ENCODE data around the gene PCDH15. TPM values are rescaled to one million over a fixed set of nuclear protein-coding genes. Genes with fewer than 3 reads are reported as not detected.

Gene PCDH15
- total and polyA plus RNA-seq, 4 donors, result 0.03 to 16.9 (median 0.88) TPM

DNA sequence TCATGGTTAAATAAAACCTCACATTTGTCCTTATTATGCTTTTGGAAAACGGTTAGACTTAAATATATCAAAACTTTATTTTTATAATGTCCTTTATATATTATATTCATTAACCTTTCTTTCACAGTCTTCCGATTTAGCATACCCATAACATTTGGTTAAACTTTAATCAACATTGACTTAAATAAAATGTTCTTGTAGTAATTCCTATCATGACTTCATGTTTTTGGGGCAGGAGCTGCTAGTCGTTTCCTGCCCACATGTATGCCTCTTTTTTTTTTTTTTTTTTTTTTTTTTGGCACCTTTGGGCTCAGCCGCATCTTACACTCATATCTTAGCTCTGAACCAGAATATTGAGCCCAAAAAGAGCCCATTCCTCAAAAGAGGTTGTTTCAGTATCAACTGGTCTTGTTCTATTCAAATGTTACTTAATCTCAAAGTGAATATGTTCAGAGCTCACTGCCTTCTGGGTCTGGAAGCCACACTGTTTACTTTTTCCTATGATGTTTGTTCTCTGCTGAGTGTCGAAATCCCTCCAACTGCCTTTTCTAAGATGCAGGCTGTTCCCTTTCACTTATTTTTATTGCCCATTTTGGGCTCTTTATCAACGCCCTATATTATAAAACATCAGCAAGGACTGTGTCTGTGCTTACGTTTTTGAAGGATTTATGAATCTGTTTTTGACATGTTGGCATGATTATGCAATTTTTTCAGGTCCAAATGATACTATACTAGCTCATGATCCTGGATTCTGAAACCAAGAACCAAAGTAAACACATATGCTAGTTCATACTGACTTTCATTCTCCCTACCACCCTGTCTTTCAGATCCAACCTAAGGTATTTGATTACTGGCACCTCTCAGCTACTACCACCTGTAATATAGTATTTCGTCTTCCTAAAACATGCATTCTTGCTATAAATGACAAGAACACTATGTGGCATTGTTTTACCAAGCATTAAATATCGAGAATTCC lies 914.4 kb downstream of the PCDH15 start:
- no peak overlapping the region for H3K9ac ChIP-seq (ENCODE audit: insufficient read depth in 1 of 2, low read length in 2 of 2)
- no peak overlapping the region for H3K4me3 ChIP-seq
- H3K27me3 ChIP-seq (ENCODE audit: control insufficient read depth in 3 of 3, insufficient read depth in 3 of 3, low read length in 2 of 3), result no peaks in the 10 kb centered on the region
- no peaks in the 10 kb centered on the region for H3K9me3 ChIP-seq (ENCODE audit: control insufficient read depth in 4 of 4, insufficient read depth in 3 of 4, low read length in 3 of 4)
- 51 to 59% methylated on average over 9 of the region's 9 CpGs for WGBS, 2 donors
- no peak for TF ChIP-seq CTCF (IDR thresholded peaks at IDR 0.05; ENCODE audit: control extremely low read depth, extremely low read depth)
- H3K27ac ChIP-seq (ENCODE audit: low read depth in 1 of 2, low read length in 1 of 2), result no peak overlapping the region
- no peaks in the 10 kb centered on the region for H3K4me1 ChIP-seq (ENCODE audit: control insufficient read depth in 5 of 5, insufficient read depth in 5 of 5, low read length in 5 of 5)
- ATAC-seq (ENCODE audit: insufficient read depth, low FRiP score) (no peak), DNase-seq (peak in 2 of 3 donors; percentile 64 to 74)
- H3K36me3 ChIP-seq (ENCODE audit: control insufficient read depth in 4 of 4, insufficient read depth in 4 of 4, low read length in 4 of 4), result no peaks in the 10 kb centered on the region

DNA sequence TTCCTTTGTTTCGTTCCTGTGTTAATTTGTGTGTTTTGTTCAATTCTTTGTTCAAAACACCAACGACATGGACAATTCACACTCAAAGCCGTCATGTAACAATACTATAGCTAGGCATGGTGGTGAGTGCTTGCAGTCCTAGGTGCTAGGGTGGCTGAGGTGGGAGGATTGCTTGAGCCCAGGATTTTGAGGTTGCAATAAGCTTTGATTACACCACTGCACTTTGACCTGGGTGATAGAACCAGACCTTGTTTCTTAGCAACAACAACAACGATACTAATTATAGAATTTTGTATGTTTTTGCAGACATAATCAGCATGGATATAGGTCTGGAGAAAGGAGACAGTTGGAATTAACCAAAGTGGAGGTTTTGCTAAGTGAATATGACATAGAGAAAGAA lies 936.2 kb downstream of the PCDH15 start:
- H3K4me1 ChIP-seq (ENCODE audit: control insufficient read depth in 5 of 5, insufficient read depth in 5 of 5, low read length in 5 of 5), result no peaks in the 10 kb centered on the region
- H3K27ac ChIP-seq (ENCODE audit: low read depth in 1 of 2, low read length in 1 of 2), result no peak overlapping the region
- no peak overlapping the region for H3K9ac ChIP-seq (ENCODE audit: insufficient read depth in 1 of 2, low read length in 2 of 2)
- DNase-seq (no peak), ATAC-seq (ENCODE audit: insufficient read depth, low FRiP score) (no peak)
- no peaks in the 10 kb centered on the region for H3K9me3 ChIP-seq (ENCODE audit: control insufficient read depth in 4 of 4, insufficient read depth in 3 of 4, low read length in 3 of 4)
- 92 to 94% methylated on average over 4 of the region's 4 CpGs for WGBS, 2 donors
- no peak for TF ChIP-seq CTCF (IDR thresholded peaks at IDR 0.05; ENCODE audit: control extremely low read depth, extremely low read depth)
- H3K36me3 ChIP-seq (ENCODE audit: control insufficient read depth in 4 of 4, insufficient read depth in 4 of 4, low read length in 4 of 4), result no peaks in the 10 kb centered on the region
- H3K27me3 ChIP-seq (ENCODE audit: control insufficient read depth in 3 of 3, insufficient read depth in 3 of 3, low read length in 2 of 3), result no peaks in the 10 kb centered on the region
- H3K4me3 ChIP-seq, result no peak overlapping the region

DNA sequence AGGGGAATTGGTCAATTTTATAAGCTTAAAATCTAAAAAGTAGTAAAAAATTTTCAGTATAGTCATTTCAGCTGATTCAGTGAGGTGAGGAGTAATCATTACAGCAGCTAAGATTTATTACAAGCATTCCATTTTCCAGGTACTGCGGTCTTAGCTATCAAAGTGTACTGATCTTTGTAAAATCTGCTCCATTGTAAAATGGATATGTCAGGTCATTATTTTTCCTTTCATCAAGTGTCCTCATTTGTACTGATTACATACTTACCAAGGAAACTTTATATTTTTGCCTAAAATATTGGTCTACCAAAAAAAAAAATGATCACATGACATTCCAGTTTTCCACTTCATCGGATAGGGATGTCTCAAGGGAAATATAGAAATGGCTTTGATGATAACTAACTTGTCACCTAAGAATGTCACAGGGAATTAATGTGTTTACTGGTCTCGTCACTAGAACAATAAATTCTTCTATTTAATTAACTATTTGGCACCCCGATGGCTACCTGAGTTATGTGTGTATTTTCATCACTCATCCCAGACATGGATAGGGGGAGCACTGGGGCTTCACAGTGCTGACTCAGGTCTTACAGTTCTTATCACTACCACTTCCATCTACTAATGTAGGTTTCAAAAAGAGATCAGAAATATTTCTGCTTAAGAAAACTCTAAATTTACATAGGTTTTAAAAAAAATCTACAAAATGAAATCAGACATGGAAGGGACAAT lies 948.4 kb downstream of the PCDH15 start:
- no peaks in the 10 kb centered on the region for H3K27me3 ChIP-seq (ENCODE audit: control insufficient read depth in 3 of 3, insufficient read depth in 3 of 3, low read length in 2 of 3)
- DNase-seq (no peak), ATAC-seq (ENCODE audit: insufficient read depth, low FRiP score) (no peak)
- H3K4me3 ChIP-seq, result no peak overlapping the region
- no peaks in the 10 kb centered on the region for H3K36me3 ChIP-seq (ENCODE audit: control insufficient read depth in 4 of 4, insufficient read depth in 4 of 4, low read length in 4 of 4)
- WGBS, 2 donors, result 73 to 82% methylated on average over 4 of the region's 4 CpGs
- H3K9me3 ChIP-seq (ENCODE audit: control insufficient read depth in 4 of 4, insufficient read depth in 3 of 4, low read length in 3 of 4), result no peaks in the 10 kb centered on the region
- no peak for TF ChIP-seq CTCF (IDR thresholded peaks at IDR 0.05; ENCODE audit: control extremely low read depth, extremely low read depth)
- H3K9ac ChIP-seq (ENCODE audit: insufficient read depth in 1 of 2, low read length in 2 of 2), result no peak overlapping the region
- no peaks in the 10 kb centered on the region for H3K4me1 ChIP-seq (ENCODE audit: control insufficient read depth in 5 of 5, insufficient read depth in 5 of 5, low read length in 5 of 5)
- H3K27ac ChIP-seq (ENCODE audit: low read depth in 1 of 2, low read length in 1 of 2), result no peak overlapping the region

Data from lung (tissue), 12 donors.